RWPE2 (cell line): Measurements from ENCODE around the gene MEIS1.

Experiments used
- ATAC-seq: fragments of 200-7000 bp; cut with Tn5 transposase; 3 replicates; pipeline ENCODE4 v1.9.1; 2021; ENCODE audit warnings: low read depth
- DNase-seq: peaks from one replicate; pipeline ENCODE4 v3.0.0-alpha.2; 2020; ENCODE audit warnings: low spot score
- H3K27ac ChIP-seq: fragments of 450-650 bp; 2 replicates; pipeline ENCODE4 v1.5.1; 2017; ENCODE audit warnings: mild to moderate bottlenecking; ENCODE audit not compliant: poor library complexity, severe bottlenecking
- H3K27me3 ChIP-seq: fragments of 250-450 bp; sonication (Bioruptor Pico); 2 replicates; pipeline ENCODE4 v1.5.1; 2021; ENCODE audit warnings: mild to moderate bottlenecking, moderate library complexity; ENCODE audit not compliant: insufficient read depth, poor library complexity, severe bottlenecking
- H3K36me3 ChIP-seq: fragments of 250-450 bp; sonication (Bioruptor Pico); 2 replicates; pipeline ENCODE4 v1.5.1; 2020; ENCODE audit warnings: low read depth, mild to moderate bottlenecking, moderate library complexity
- H3K4me1 ChIP-seq: fragments of 250-450 bp; sonication (Bioruptor Pico); 2 replicates; pipeline ENCODE4 v1.5.1; 2021; ENCODE audit warnings: mild to moderate bottlenecking, moderate library complexity; ENCODE audit not compliant: insufficient read depth, poor library complexity, severe bottlenecking
- H3K4me3 ChIP-seq: fragments of 250-450 bp; sonication (Bioruptor Pico); 2 replicates; pipeline ENCODE4 v1.5.1; 2021; ENCODE audit warnings: mild to moderate bottlenecking, moderate library complexity; ENCODE audit not compliant: severe bottlenecking
- H3K9me3 ChIP-seq: fragments of 250-450 bp; sonication (Bioruptor Pico); 2 replicates; pipeline ENCODE4 v1.5.1; 2021; ENCODE audit warnings: mild to moderate bottlenecking, moderate library complexity; ENCODE audit not compliant: severe bottlenecking
- CTCF ChIP-seq: fragments of 450-650 bp; IDR thresholded peaks from one replicate; pipeline ENCODE4 v1.5.1; 2017; ENCODE audit warnings: mild to moderate bottlenecking, moderate library complexity; ENCODE audit not compliant: poor library complexity, severe bottlenecking

The MEIS1 gene

GRCh38 chr2:66562304-66562685, 127.4 kb downstream of the MEIS1 start:
- DNase-seq = no peak
- H3K4me1 ChIP-seq = peaks cover 16% of the 10 kb centered on the region

GRCh38 chr2:66563473-66563872, 128.5 kb downstream of the MEIS1 start:
- ATAC-seq (no peak), DNase-seq (no peak)
- Histone ChIP-seq H3K27me3 (no peaks in the 10 kb centered on the region), H3K4me1 (peaks cover 16% of the 10 kb centered on the region), H3K4me3 (no peak overlapping the region), H3K27ac (no peak overlapping the region), H3K36me3 (0 out of 2 replicates have a peak, but pooled peaks cover 5% of the 10 kb centered on the region), H3K9me3 (no peaks in the 10 kb centered on the region)
- no peak for TF ChIP-seq CTCF

More at GRCh38 chr2:66562304-66562685, 127.4 kb downstream of the MEIS1 start:
- Histone ChIP-seq H3K4me3 (no peak overlapping the region), H3K27ac (no peak overlapping the region), H3K36me3 (0 out of 2 replicates have a peak, but pooled peaks cover 5% of the 10 kb centered on the region), H3K27me3 (no peaks in the 10 kb centered on the region), H3K9me3 (no peaks in the 10 kb centered on the region)
- TF ChIP-seq CTCF = no peak
- ATAC-seq = no peak

- H3K27me3 ChIP-seq = no peaks in the 10 kb centered on the region
- no peaks in the 10 kb centered on the region for H3K9me3 ChIP-seq
- ATAC-seq (no peak), DNase-seq (no peak)
- no peak overlapping the region for H3K4me3 ChIP-seq
- H3K36me3 ChIP-seq = peaks cover 5% of the 10 kb centered on the region; the same call in 1 of the 2 replicates
- H3K4me1 ChIP-seq = peaks cover 10% of the 10 kb centered on the region
- H3K27ac ChIP-seq = no peak overlapping the region
- no peak for TF ChIP-seq CTCF
Observed at GRCh38 chr2:66565291-66565690, 130.4 kb downstream of the MEIS1 start.

- ATAC-seq = no peak
- no peak for DNase-seq
- Histone ChIP-seq H3K36me3 (peaks cover 5% of the 10 kb centered on the region; the same call in 1 of the 2 replicates), H3K27me3 (no peaks in the 10 kb centered on the region), H3K4me3 (no peak overlapping the region), H3K4me1 (peaks cover 5% of the 10 kb centered on the region), H3K9me3 (no peaks in the 10 kb centered on the region), H3K27ac (no peak overlapping the region)
- no peak for TF ChIP-seq CTCF
Observed at GRCh38 chr2:66566726-66567399, 131.9 kb downstream of the MEIS1 start.

GRCh38 chr2:66567729-66568128, 132.8 kb downstream of the MEIS1 start:
- no peak for ATAC-seq
- no peaks in the 10 kb centered on the region for H3K27me3 ChIP-seq
- H3K4me1 ChIP-seq = no peaks in the 10 kb centered on the region
- no peak for DNase-seq
- H3K9me3 ChIP-seq = no peaks in the 10 kb centered on the region
- peaks cover under 1% of the 10 kb centered on the region; the same call in 1 of the 2 replicates for H3K36me3 ChIP-seq
- TF ChIP-seq CTCF = no peak
- H3K27ac ChIP-seq = no peak overlapping the region
- H3K4me3 ChIP-seq = no peak overlapping the region
